Thymus (tissue), 2 donors: Measurements from ENCODE around the gene LCMT2. TPM values are rescaled to one million over a fixed set of nuclear protein-coding genes. Genes with fewer than 3 reads are reported as not detected.

Experiments
- polyA plus RNA-seq: library from polyadenylated mRNA; stranded (reverse); fragments of 200-250 nt; gene quantifications from one replicate; pipeline ENCODE4 v1.2.3, GENCODE V29; 2013
- total RNA-seq: library from RNA; stranded (reverse); fragments of 120-200 nt; gene quantifications from one replicate; pipeline ENCODE4 v1.2.4, GENCODE V29; 2013
- donor health status: healthy.

LCMT2 gene
- total and polyA plus RNA-seq, 2 donors, result 5.9 to 11.3 TPM

Other genes starting within 250 kb of the LCMT2 start
- 23.0 TPM for gene UBR1, start 224.5 kb downstream of the LCMT2 start, total RNA-seq
- 10.2 TPM for gene UBR1, start 224.5 kb downstream of the LCMT2 start, polyA plus RNA-seq
- gene TMEM62, start 197.0 kb downstream of the LCMT2 start, total RNA-seq, result 5.1 TPM
- gene TMEM62, start 197.0 kb downstream of the LCMT2 start, polyA plus RNA-seq, result 17.8 TPM
- gene CCNDBP1, start 145.2 kb downstream of the LCMT2 start, total RNA-seq, result 60.7 TPM
- 87.9 TPM for gene CCNDBP1, start 145.2 kb downstream of the LCMT2 start, polyA plus RNA-seq
- gene EPB42, start 109.6 kb downstream of the LCMT2 start, total RNA-seq, result 2.8 TPM
- gene EPB42, start 109.6 kb downstream of the LCMT2 start, polyA plus RNA-seq, result 0.21 TPM
- gene TGM5, start 63.6 kb downstream of the LCMT2 start, total RNA-seq, result 0.19 TPM
- gene TGM5, start 63.6 kb downstream of the LCMT2 start, polyA plus RNA-seq, result 1.2 TPM
- 0.19 TPM for gene TGM7, start 28.3 kb downstream of the LCMT2 start, total RNA-seq
- 0.30 TPM for gene TGM7, start 28.3 kb downstream of the LCMT2 start, polyA plus RNA-seq
- 17.2 TPM for gene ZSCAN29, start 40.5 kb upstream of the LCMT2 start, total RNA-seq
- 7.8 TPM for gene ZSCAN29, start 40.5 kb upstream of the LCMT2 start, polyA plus RNA-seq
- gene TUBGCP4, start 40.5 kb upstream of the LCMT2 start, total RNA-seq, result 8.5 TPM
- gene TUBGCP4, start 40.5 kb upstream of the LCMT2 start, polyA plus RNA-seq, result 5.4 TPM
- gene TP53BP1, start 162.6 kb upstream of the LCMT2 start, total RNA-seq, result 29.8 TPM
- gene TP53BP1, start 162.6 kb upstream of the LCMT2 start, polyA plus RNA-seq, result 17.5 TPM
- gene MAP1A, start 187.0 kb upstream of the LCMT2 start, total RNA-seq, result 12.7 TPM
- gene MAP1A, start 187.0 kb upstream of the LCMT2 start, polyA plus RNA-seq, result 3.6 TPM